ENCODE data around the gene SERTAD1.
"Not testable (repeated sequence)": the region's sequence is repeated elsewhere in the genome, so short reads cannot be mapped to it uniquely, and the experiment has no call there.

Gene SERTAD1

GRCh38 chr19:40425450-40426287 is at the start of gene SERTAD1:
TSS of gene SERTAD1 (minus strand) at chr19:40425992. CDS start at chr19:40423546, 2,446 bp downstream.
- DNase-seq: peak; percentile 97

GRCh38 chr19:40474737-40475136 is 48.9 kb upstream of the SERTAD1 start:
- no peak for DNase-seq

GRCh38 chr19:40472516-40472915 is 46.7 kb upstream of the SERTAD1 start:
- no peak for DNase-seq

- no peak for DNase-seq
Observed at GRCh38 chr19:40471111-40471510, 45.3 kb upstream of the SERTAD1 start.

- no peak for DNase-seq
Observed at GRCh38 chr19:40469011-40469410, 43.2 kb upstream of the SERTAD1 start.

- no peak for DNase-seq
Observed at GRCh38 chr19:40466985-40467734, 41.4 kb upstream of the SERTAD1 start, which contains the start of gene SPTBN4. TSS of gene SPTBN4 (plus strand) at chr19:40467001. CDS start at chr19:40472622, 5,621 bp downstream.

GRCh38 chr19:40466219-40466984 is 40.6 kb upstream of the SERTAD1 start:
- DNase-seq: no peak

GRCh38 chr19:40465557-40466218 is 39.9 kb upstream of the SERTAD1 start, which contains the start of gene BLVRB:
TSS of gene BLVRB (minus strand) at chr19:40465745. CDS start at chr19:40465688, 57 bp downstream.
- DNase-seq: peak; percentile 95

- DNase-seq: peak; percentile 50
Observed at GRCh38 chr19:40465025-40465556, 39.3 kb upstream of the SERTAD1 start.

- DNase-seq: peak; percentile 51
Observed at GRCh38 chr19:40464059-40465024, 38.5 kb upstream of the SERTAD1 start.

GRCh38 chr19:40463587-40464037 is 37.8 kb upstream of the SERTAD1 start:
- not testable (repeated sequence) for DNase-seq

GRCh38 chr19:40461669-40462221 is 36.0 kb upstream of the SERTAD1 start:
- DNase-seq: no peak

GRCh38 chr19:40460185-40460584 is 34.4 kb upstream of the SERTAD1 start:
- DNase-seq: no peak

- DNase-seq: no peak
Observed at GRCh38 chr19:40458597-40458974, 32.8 kb upstream of the SERTAD1 start.

- DNase-seq: no peak
Observed at GRCh38 chr19:40457953-40458596, 32.3 kb upstream of the SERTAD1 start.

- no peak for DNase-seq
Observed at GRCh38 chr19:40457048-40457447, 31.3 kb upstream of the SERTAD1 start.

GRCh38 chr19:40453943-40454342 is 28.2 kb upstream of the SERTAD1 start:
- not testable (repeated sequence) for DNase-seq

- no peak for DNase-seq
Observed at GRCh38 chr19:40453151-40453735, 27.5 kb upstream of the SERTAD1 start.

- no peak for DNase-seq
Observed at GRCh38 chr19:40452016-40452415, 26.2 kb upstream of the SERTAD1 start.

- DNase-seq: no peak
Observed at GRCh38 chr19:40450664-40451063, 24.9 kb upstream of the SERTAD1 start.

Data from NCI-H510A treated with DMSO at 0.1 percent for 48 hours (cell line).